K562 (cell line): ENCODE results near the gene CTNNBL1.

Source experiments
- BMI1 ChIP-seq: fragments of 150-350 bp; IDR thresholded peaks from 2 replicates; pipeline ENCODE4 v1.6.1; 2014; ENCODE audit warnings: low read length
- HSF4 ChIP-seq: fragments of 250-450 bp; sonication (Bioruptor Pico); IDR thresholded peaks from 2 replicates; pipeline ENCODE4 v2.1.2; 2022; ENCODE audit warnings: mild to moderate bottlenecking, moderate library complexity, borderline replicate concordance
- ILK ChIP-seq: fragments of 450-650 bp; IDR thresholded peaks from 2 replicates; pipeline ENCODE4 v1.6.1; 2016; ENCODE audit warnings: missing genetic modification characterization, low read depth, mild to moderate bottlenecking, missing compliant biosample characterization, moderate library complexity, borderline replicate concordance
- POLR2AphosphoS5 ChIP-seq: IDR thresholded peaks from 2 replicates; pipeline ENCODE4 v1.6.1; 2011; ENCODE audit warnings: mild to moderate bottlenecking, low read depth, low read length, moderate library complexity; ENCODE audit not compliant: control insufficient read depth, insufficient read depth
- TCF7L2 ChIP-seq: fragments of 150-350 bp; IDR thresholded peaks from 2 replicates; pipeline ENCODE4 v1.6.1; 2016; ENCODE audit warnings: low read depth, mild to moderate bottlenecking, low read length, moderate library complexity
- ZNF274 ChIP-seq: IDR thresholded peaks from 2 replicates; pipeline ENCODE4 v1.6.1; 2011; ENCODE audit warnings: low read depth, mild to moderate bottlenecking, low read length, moderate library complexity, borderline replicate concordance
- TF ChIP-seq, protein P1 (sequence below): sonication (generic); formaldehyde crosslinking; IDR thresholded peaks from 2 replicates; pipeline ENCODE4 v1.8.0; 2022; ENCODE audit warnings: mild to moderate bottlenecking, low read depth, missing genetic modification reagents

DNA sequence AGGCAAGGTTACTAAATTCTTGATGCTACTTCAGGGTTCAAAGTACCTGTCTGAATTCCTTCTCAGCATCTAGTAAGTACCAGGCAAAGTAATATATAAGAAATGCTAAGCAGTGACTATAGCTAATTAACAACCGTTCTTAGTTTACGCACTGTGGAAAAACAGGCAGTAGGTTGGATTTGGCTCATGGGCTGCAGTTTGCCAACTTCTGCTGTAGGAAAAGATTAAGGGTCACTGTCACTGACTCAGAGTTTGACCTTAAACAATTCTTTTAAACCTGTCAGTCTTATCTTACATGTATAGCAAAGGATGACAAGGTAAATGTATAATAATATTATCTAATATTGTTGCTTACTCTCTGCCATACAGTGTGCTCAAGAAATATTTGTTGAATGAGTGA, 42.3 kb downstream of the CTNNBL1 start:
- TF ChIP-seq TCF7L2 (no peak), ZNF274 (no peak), HSF4 (CRISPR knock-in tag) (no peak), POLR2AphosphoS5 (no peak), BMI1 (no peak), ILK (tag) (no peak)
- TF ChIP-seq, protein P1, sequence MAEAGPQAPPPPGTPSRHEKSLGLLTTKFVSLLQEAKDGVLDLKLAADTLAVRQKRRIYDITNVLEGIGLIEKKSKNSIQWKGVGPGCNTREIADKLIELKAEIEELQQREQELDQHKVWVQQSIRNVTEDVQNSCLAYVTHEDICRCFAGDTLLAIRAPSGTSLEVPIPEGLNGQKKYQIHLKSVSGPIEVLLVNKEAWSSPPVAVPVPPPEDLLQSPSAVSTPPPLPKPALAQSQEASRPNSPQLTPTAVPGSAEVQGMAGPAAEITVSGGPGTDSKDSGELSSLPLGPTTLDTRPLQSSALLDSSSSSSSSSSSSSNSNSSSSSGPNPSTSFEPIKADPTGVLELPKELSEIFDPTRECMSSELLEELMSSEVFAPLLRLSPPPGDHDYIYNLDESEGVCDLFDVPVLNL (CRISPR knock-in tag) = no peak
